Measurements from ENCODE around the gene CCDC60.

CCDC60 gene

GRCh38 chr12:119334430-119335170 lies at the start of gene CCDC60:
CCDC60 (plus strand) TSS chr12:119334729; CDS start chr12:119335177, 448 bp downstream.
- no peak for DNase-seq (ENCODE audit: low read depth)

- DNase-seq (ENCODE audit: low read depth) = no peak
Observed at GRCh38 chr12:119288576-119288975, 46.0 kb upstream of the CCDC60 start.

GRCh38 chr12:119292893-119293630 lies 41.5 kb upstream of the CCDC60 start:
- no peak for DNase-seq (ENCODE audit: low read depth)

- DNase-seq (ENCODE audit: low read depth) = no peak
Observed at GRCh38 chr12:119294211-119294610, 40.3 kb upstream of the CCDC60 start.

- DNase-seq (ENCODE audit: low read depth) = no peak
Observed at GRCh38 chr12:119296535-119296934, 38.0 kb upstream of the CCDC60 start.

GRCh38 chr12:119299130-119299529 lies 35.4 kb upstream of the CCDC60 start:
- DNase-seq (ENCODE audit: low read depth) = no peak

- no peak for DNase-seq (ENCODE audit: low read depth)
Observed at GRCh38 chr12:119301379-119301778, 33.1 kb upstream of the CCDC60 start.

- DNase-seq (ENCODE audit: low read depth) = no peak
Observed at GRCh38 chr12:119302451-119303080, 32.0 kb upstream of the CCDC60 start.

- DNase-seq (ENCODE audit: low read depth) = no peak
Observed at GRCh38 chr12:119306593-119306992, 27.9 kb upstream of the CCDC60 start.

GRCh38 chr12:119307747-119308146 lies 26.8 kb upstream of the CCDC60 start:
- DNase-seq (ENCODE audit: low read depth) = no peak

- no peak for DNase-seq (ENCODE audit: low read depth)
Observed at GRCh38 chr12:119308708-119309456, 25.6 kb upstream of the CCDC60 start.

GRCh38 chr12:119311878-119312277 lies 22.7 kb upstream of the CCDC60 start:
- no peak for DNase-seq (ENCODE audit: low read depth)

- DNase-seq (ENCODE audit: low read depth) = no peak
Observed at GRCh38 chr12:119312904-119313303, 21.6 kb upstream of the CCDC60 start.

GRCh38 chr12:119314290-119314689 lies 20.2 kb upstream of the CCDC60 start:
- no peak for DNase-seq (ENCODE audit: low read depth)

GRCh38 chr12:119319638-119320037 lies 14.9 kb upstream of the CCDC60 start:
- no peak for DNase-seq (ENCODE audit: low read depth)

GRCh38 chr12:119320678-119321077 lies 13.9 kb upstream of the CCDC60 start:
- DNase-seq (ENCODE audit: low read depth) = no peak

GRCh38 chr12:119322301-119322723 lies 12.2 kb upstream of the CCDC60 start:
- DNase-seq (ENCODE audit: low read depth) = no peak

- DNase-seq (ENCODE audit: low read depth) = no peak
Observed at GRCh38 chr12:119325813-119326212, 8.7 kb upstream of the CCDC60 start.

GRCh38 chr12:119326341-119326740 lies 8.2 kb upstream of the CCDC60 start:
- no peak for DNase-seq (ENCODE audit: low read depth)

- no peak for DNase-seq (ENCODE audit: low read depth)
Observed at GRCh38 chr12:119327471-119327870, 7.1 kb upstream of the CCDC60 start.

- DNase-seq (ENCODE audit: low read depth) = no peak
Observed at GRCh38 chr12:119328111-119328510, 6.4 kb upstream of the CCDC60 start.
